A549 (cell line): ENCODE measurements around the gene TRMT13.

Experiments used
- CBX2 ChIP-seq: fragments of 200-600 bp; sonication (generic); IDR thresholded peaks from 2 replicates; pipeline ENCODE4 v1.6.1; 2016; ENCODE audit warnings: low read depth, mild to moderate bottlenecking, borderline replicate concordance
- RCOR1 ChIP-seq: fragments of 150-350 bp; IDR thresholded peaks from 2 replicates; pipeline ENCODE4 v1.6.1; 2014; ENCODE audit warnings: antibody characterized with exemption, low read length, low read depth
- ZC3H11A ChIP-seq: fragments of 450-650 bp; IDR thresholded peaks from 2 replicates; pipeline ENCODE4 v1.6.1; 2014; ENCODE audit warnings: antibody characterized with exemption, mild to moderate bottlenecking
- TF ChIP-seq, protein P1 (sequence below): fragments of >200 bp; sonication (Bioruptor Twin); formaldehyde crosslinking; IDR thresholded peaks from 3 replicates; pipeline ENCODE4 v1.5.1; 2016

- TF ChIP-seq CBX2 (no peak), ZC3H11A (no peak), RCOR1 (no peak)
- TF ChIP-seq, protein P1, sequence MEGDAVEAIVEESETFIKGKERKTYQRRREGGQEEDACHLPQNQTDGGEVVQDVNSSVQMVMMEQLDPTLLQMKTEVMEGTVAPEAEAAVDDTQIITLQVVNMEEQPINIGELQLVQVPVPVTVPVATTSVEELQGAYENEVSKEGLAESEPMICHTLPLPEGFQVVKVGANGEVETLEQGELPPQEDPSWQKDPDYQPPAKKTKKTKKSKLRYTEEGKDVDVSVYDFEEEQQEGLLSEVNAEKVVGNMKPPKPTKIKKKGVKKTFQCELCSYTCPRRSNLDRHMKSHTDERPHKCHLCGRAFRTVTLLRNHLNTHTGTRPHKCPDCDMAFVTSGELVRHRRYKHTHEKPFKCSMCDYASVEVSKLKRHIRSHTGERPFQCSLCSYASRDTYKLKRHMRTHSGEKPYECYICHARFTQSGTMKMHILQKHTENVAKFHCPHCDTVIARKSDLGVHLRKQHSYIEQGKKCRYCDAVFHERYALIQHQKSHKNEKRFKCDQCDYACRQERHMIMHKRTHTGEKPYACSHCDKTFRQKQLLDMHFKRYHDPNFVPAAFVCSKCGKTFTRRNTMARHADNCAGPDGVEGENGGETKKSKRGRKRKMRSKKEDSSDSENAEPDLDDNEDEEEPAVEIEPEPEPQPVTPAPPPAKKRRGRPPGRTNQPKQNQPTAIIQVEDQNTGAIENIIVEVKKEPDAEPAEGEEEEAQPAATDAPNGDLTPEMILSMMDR: no peak
Observed at GRCh38 chr1:100164702-100165101, 31.7 kb downstream of the TRMT13 start.
